GM23338 (cell line): ENCODE measurements around the gene PIK3R3. TPM values are rescaled to one million over a fixed set of nuclear protein-coding genes. Genes with fewer than 3 reads are reported as not detected.

ENCODE experiments used
- ATAC-seq: fragments of 200-7000 bp; cut with Tn5 transposase; 3 replicates; pipeline ENCODE4 v1.9.1; 2020
- DNase-seq: peaks from one replicate; pipeline ENCODE4 v3.0.0-alpha.2; 2015; ENCODE audit warnings: low spot score
- H2AFZ ChIP-seq: fragments of 200-600 bp; sonication (generic); 2 replicates; pipeline ENCODE4 v1.8.0; 2016; ENCODE audit warnings: antibody characterized with exemption, mild to moderate bottlenecking, moderate library complexity
- H3F3A ChIP-seq: fragments of 200-600 bp; sonication (generic); replicated peaks from 2 replicates; pipeline ENCODE4 v1.8.0; 2017; ENCODE audit warnings: antibody characterized with exemption, mixed run types, low read depth
- H3K27ac ChIP-seq: fragments of 200-600 bp; sonication (generic); 2 replicates; pipeline ENCODE4 v1.6.1; 2016; ENCODE audit warnings: low read depth
- H3K27me3 ChIP-seq: fragments of 200-600 bp; sonication (generic); 2 replicates; pipeline ENCODE4 v1.8.0; 2016; ENCODE audit warnings: mild to moderate bottlenecking, mixed run types, moderate library complexity; ENCODE audit not compliant: insufficient read depth
- H3K36me3 ChIP-seq: fragments of 200-600 bp; sonication (generic); 2 replicates; pipeline ENCODE4 v1.8.0; 2016; ENCODE audit warnings: mild to moderate bottlenecking; ENCODE audit not compliant: insufficient read depth
- H3K4me1 ChIP-seq: fragments of 200-600 bp; sonication (generic); 2 replicates; pipeline ENCODE4 v1.8.0; 2016; ENCODE audit warnings: mild to moderate bottlenecking, moderate library complexity; ENCODE audit not compliant: insufficient read depth
- H3K4me2 ChIP-seq: fragments of 200-600 bp; sonication (generic); 2 replicates; pipeline ENCODE4 v1.7.1; 2017; ENCODE audit warnings: mixed run types
- H3K4me3 ChIP-seq: fragments of 200-600 bp; sonication (generic); 2 replicates; pipeline ENCODE4 v1.6.1; 2016; ENCODE audit warnings: mixed run types
- H3K79me2 ChIP-seq: fragments of 200-600 bp; sonication (generic); replicated peaks from 2 replicates; pipeline ENCODE4 v1.8.0; 2017; ENCODE audit warnings: mild to moderate bottlenecking; ENCODE audit not compliant: insufficient read depth
- H3K9me2 ChIP-seq: fragments of 200-600 bp; sonication (generic); 2 replicates; pipeline ENCODE4 v1.8.0; 2017; ENCODE audit not compliant: insufficient read depth
- H4K20me1 ChIP-seq: fragments of 200-600 bp; sonication (generic); replicated peaks from 2 replicates; pipeline ENCODE4 v1.8.0; 2017; ENCODE audit warnings: mild to moderate bottlenecking; ENCODE audit not compliant: insufficient read depth
- H3K27ac Mint-ChIP-seq: 2 replicates; pipeline ENCODE4 v1.8.0; 2020; ENCODE audit warnings: inconsistent platforms, mild to moderate bottlenecking, moderate library complexity, mixed read lengths
- H3K27me3 Mint-ChIP-seq: 3 replicates; pipeline ENCODE4 v1.8.0; 2022; ENCODE audit warnings: low read depth, mild to moderate bottlenecking, moderate library complexity, mixed read lengths, inconsistent platforms; ENCODE audit not compliant: insufficient read depth, poor library complexity
- H3K36me3 Mint-ChIP-seq: 3 replicates; pipeline ENCODE4 v1.8.0; 2021; ENCODE audit warnings: low read depth, mild to moderate bottlenecking, inconsistent platforms, moderate library complexity, mixed read lengths
- H3K4me1 Mint-ChIP-seq: 3 replicates; pipeline ENCODE4 v1.8.0; 2020; ENCODE audit warnings: mild to moderate bottlenecking, inconsistent platforms, mixed read lengths
- H3K4me3 Mint-ChIP-seq: 3 replicates; pipeline ENCODE4 v1.8.0; 2021; ENCODE audit warnings: moderate library complexity, mild to moderate bottlenecking, inconsistent platforms, mixed read lengths
- H3K9me3 Mint-ChIP-seq: 3 replicates; pipeline ENCODE4 v1.8.0; 2020; ENCODE audit warnings: moderate library complexity, mild to moderate bottlenecking, inconsistent platforms, mixed read lengths
- CREB1 ChIP-seq: fragments of 250-450 bp; sonication (Bioruptor Pico); IDR thresholded peaks from 2 replicates; pipeline ENCODE4 v1.5.0; 2020; ENCODE audit warnings: low read depth, mild to moderate bottlenecking, moderate library complexity
- EZH2 ChIP-seq: fragments of 200-600 bp; sonication (generic); IDR thresholded peaks from one replicate; pipeline ENCODE4 v1.8.0; 2017; ENCODE audit warnings: antibody characterized with exemption, mild to moderate bottlenecking, low read depth; ENCODE audit not compliant: unreplicated experiment
- EZH2phosphoT487 ChIP-seq: fragments of 200-600 bp; sonication (generic); IDR thresholded peaks from one replicate; pipeline ENCODE4 v1.8.1; 2018; ENCODE audit warnings: antibody characterized with exemption; ENCODE audit not compliant: unreplicated experiment
- NANOG ChIP-seq: IDR thresholded peaks from 2 replicates; pipeline ENCODE4 v1.6.1; 2016; ENCODE audit warnings: antibody characterized with exemption, borderline replicate concordance
- REST ChIP-seq: IDR thresholded peaks from one replicate; pipeline ENCODE4 v1.6.1; 2018; ENCODE audit warnings: antibody characterized with exemption; ENCODE audit not compliant: unreplicated experiment
- STAT1 ChIP-seq: IDR thresholded peaks from one replicate; pipeline ENCODE4 v1.6.1; 2016; ENCODE audit warnings: antibody characterized with exemption; ENCODE audit not compliant: unreplicated experiment
- ZNF331 ChIP-seq: fragments of 250-450 bp; sonication (Bioruptor Pico); IDR thresholded peaks from 2 replicates; pipeline ENCODE4 v1.5.0; 2020; ENCODE audit warnings: low read depth, mild to moderate bottlenecking, moderate library complexity
- ZNF462 ChIP-seq: fragments of 250-450 bp; sonication (Bioruptor Pico); IDR thresholded peaks from 2 replicates; pipeline ENCODE4 v1.5.0; 2020; ENCODE audit warnings: mild to moderate bottlenecking, moderate library complexity
- polyA plus RNA-seq: library from polyadenylated mRNA; unstranded; fragments of >200 nt; fragmentation: Nextera tagmentation; extraction: Ambion mirVana; gene quantifications from 2 replicates; pipeline ENCODE4 v1.2.1, GENCODE V29; 2016
- total RNA-seq: library from RNA; depleted of rRNA; stranded (reverse); fragments of >200 nt; shearing (Covaris generic); gene quantifications from 2 replicates; pipeline ENCODE4 v1.2.3, GENCODE V29; 2014
- TF ChIP-seq, protein P1 (sequence below), 2 experiments: fragments of 200-600 bp in 1 of 2; sonication (generic) in 1 of 2; conservative IDR thresholded peaks; 2 replicates each; pipeline versions ENCODE4 v1.5.1 to v1.6.1; 2016 to 2017; ENCODE audit warnings: antibody characterized with exemption in 2 of 2, low read depth in 2 of 2, mild to moderate bottlenecking in 2 of 2, moderate library complexity in 1 of 2

The PIK3R3 gene
- total and polyA plus RNA-seq, 2 experiments from 2014 or later, result 7.5 to 8.6 TPM

DNA sequence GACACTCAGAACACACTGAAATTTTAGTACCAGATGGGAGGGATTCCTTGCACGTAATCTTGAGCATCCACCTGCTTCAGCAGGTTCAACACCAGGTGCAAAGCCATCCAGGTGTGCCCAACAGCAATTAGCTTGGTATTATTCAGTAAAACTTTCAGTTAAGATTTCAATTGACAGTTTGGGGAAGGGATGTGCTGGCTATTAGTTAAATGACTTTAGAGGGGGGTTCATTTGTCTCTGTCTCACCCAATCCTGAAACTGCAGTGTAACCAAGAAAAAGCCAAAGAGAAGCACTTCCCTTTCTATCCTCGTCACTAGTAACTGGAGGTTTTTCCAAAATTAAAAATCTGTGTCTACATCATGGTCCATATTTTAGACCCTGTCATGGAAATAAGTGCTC lies 90.9 kb downstream of the PIK3R3 start:
- TF ChIP-seq EZH2, result no peak
- TF ChIP-seq EZH2phosphoT487, result no peak
- TF ChIP-seq ZNF462 (CRISPR knock-in tag), result no peak
- TF ChIP-seq, protein P1, sequence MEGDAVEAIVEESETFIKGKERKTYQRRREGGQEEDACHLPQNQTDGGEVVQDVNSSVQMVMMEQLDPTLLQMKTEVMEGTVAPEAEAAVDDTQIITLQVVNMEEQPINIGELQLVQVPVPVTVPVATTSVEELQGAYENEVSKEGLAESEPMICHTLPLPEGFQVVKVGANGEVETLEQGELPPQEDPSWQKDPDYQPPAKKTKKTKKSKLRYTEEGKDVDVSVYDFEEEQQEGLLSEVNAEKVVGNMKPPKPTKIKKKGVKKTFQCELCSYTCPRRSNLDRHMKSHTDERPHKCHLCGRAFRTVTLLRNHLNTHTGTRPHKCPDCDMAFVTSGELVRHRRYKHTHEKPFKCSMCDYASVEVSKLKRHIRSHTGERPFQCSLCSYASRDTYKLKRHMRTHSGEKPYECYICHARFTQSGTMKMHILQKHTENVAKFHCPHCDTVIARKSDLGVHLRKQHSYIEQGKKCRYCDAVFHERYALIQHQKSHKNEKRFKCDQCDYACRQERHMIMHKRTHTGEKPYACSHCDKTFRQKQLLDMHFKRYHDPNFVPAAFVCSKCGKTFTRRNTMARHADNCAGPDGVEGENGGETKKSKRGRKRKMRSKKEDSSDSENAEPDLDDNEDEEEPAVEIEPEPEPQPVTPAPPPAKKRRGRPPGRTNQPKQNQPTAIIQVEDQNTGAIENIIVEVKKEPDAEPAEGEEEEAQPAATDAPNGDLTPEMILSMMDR (conservative IDR thresholded peaks at IDR 0.05; ENCODE audit: low read depth in 2 of 2), result no peak
- TF ChIP-seq NANOG, result no peak
- no peak for TF ChIP-seq REST
- no peak for TF ChIP-seq STAT1
- no peak for TF ChIP-seq ZNF331
- TF ChIP-seq CREB1, result no peak
- H3K9me2 ChIP-seq, result no peaks in the 10 kb centered on the region
- Mint-ChIP-seq H3K36me3 (peaks cover 7% of the 10 kb centered on the region; the same call in 2 of the 3 replicates), H3K9me3 (no peaks in the 10 kb centered on the region), H3K27me3 (peaks cover 3% of the 10 kb centered on the region), H3K27ac (no peak overlapping the region), H3K4me1 (peaks cover 15% of the 10 kb centered on the region; the same call in 2 of the 3 replicates), H3K4me3 (no peak overlapping the region)
- H4K20me1 ChIP-seq, result peaks cover 9% of the 10 kb centered on the region; the same call in 1 of the 2 replicates
- H3K79me2 ChIP-seq, result no peaks in the 10 kb centered on the region
- ATAC-seq, result no peak
- no peak overlapping the region for H3K27ac ChIP-seq
- peaks cover 11% of the 10 kb centered on the region for H3K27me3 ChIP-seq
- H3K4me3 ChIP-seq, result no peak overlapping the region
- DNase-seq, result no peak
- no peaks in the 10 kb centered on the region for H3K36me3 ChIP-seq
- peaks cover 15% of the 10 kb centered on the region for H3K4me1 ChIP-seq
- no peak overlapping the region for H2AFZ ChIP-seq
- no peak overlapping the region for H3K4me2 ChIP-seq
- peaks cover 4% of the 10 kb centered on the region; the same call in 1 of the 2 replicates for H3F3A ChIP-seq
